GM12878 (cell line): ENCODE measurements around the gene THADA. TPM values are rescaled to one million over a fixed set of nuclear protein-coding genes. Genes with fewer than 3 reads are reported as not detected.
A peak's percentile ranks its signal among the peaks of the same experiment; 100 is the strongest.

Experiments used
- ATF7 ChIP-seq: fragments of 450-650 bp; IDR thresholded peaks from 2 replicates; pipeline ENCODE4 v1.6.1; 2016; ENCODE audit warnings: low read depth, mild to moderate bottlenecking
- CUX1 ChIP-seq: IDR thresholded peaks from 2 replicates; pipeline ENCODE4 v1.6.1; 2012; ENCODE audit warnings: improper control_type of control experiment, low read depth, low read length; ENCODE audit not compliant: insufficient replicate concordance
- GABPA ChIP-seq: IDR thresholded peaks from 2 replicates; pipeline ENCODE4 v1.6.1; 2014; ENCODE audit warnings: antibody characterized with exemption, low read depth, mild to moderate bottlenecking, inconsistent platforms
- HCFC1 ChIP-seq: fragments of 150-350 bp; IDR thresholded peaks from 2 replicates; pipeline ENCODE4 v1.6.1; 2014; ENCODE audit warnings: low read length
- IRF5 ChIP-seq: fragments of 450-650 bp; IDR thresholded peaks from 2 replicates; pipeline ENCODE4 v1.6.1; 2017; ENCODE audit warnings: borderline replicate concordance
- NR2C2 ChIP-seq: IDR thresholded peaks from 2 replicates; pipeline ENCODE4 v1.6.1; 2011; ENCODE audit warnings: borderline replicate concordance, low read depth; ENCODE audit not compliant: control insufficient read depth, insufficient read length
- POLR2AphosphoS2 ChIP-seq: IDR thresholded peaks from 2 replicates; pipeline ENCODE4 v1.6.1; 2011; ENCODE audit warnings: low read depth, mild to moderate bottlenecking, low read length, improper control_type of control experiment, moderate library complexity
- POLR2AphosphoS5 ChIP-seq: IDR thresholded peaks from 2 replicates; pipeline ENCODE4 v1.6.1; 2011; ENCODE audit warnings: mild to moderate bottlenecking, low read length, inconsistent platforms
- PRDM15 ChIP-seq: fragments of 450-650 bp; formaldehyde crosslinking; IDR thresholded peaks from 2 replicates; pipeline ENCODE4 v1.4.0; 2020; ENCODE audit warnings: mild to moderate bottlenecking, moderate library complexity
- SUPT20H ChIP-seq: IDR thresholded peaks from 2 replicates; pipeline ENCODE4 v1.6.1; 2011; ENCODE audit warnings: low read depth, mild to moderate bottlenecking, low read length, moderate library complexity, borderline replicate concordance; ENCODE audit not compliant: control insufficient read depth
- TCF3 ChIP-seq: IDR thresholded peaks from 2 replicates; pipeline ENCODE4 v1.6.1; 2012; ENCODE audit warnings: low read depth, mild to moderate bottlenecking, low read length, borderline replicate concordance; ENCODE audit not compliant: insufficient read depth
- ZBTB11 ChIP-seq: fragments of 450-650 bp; formaldehyde crosslinking; IDR thresholded peaks from 2 replicates; pipeline ENCODE4 v1.5.0; 2022; ENCODE audit warnings: mild to moderate bottlenecking, missing genetic modification characterization
- ZNF24 ChIP-seq: fragments of 450-650 bp; IDR thresholded peaks from 2 replicates; pipeline ENCODE4 v1.6.1; 2017; ENCODE audit warnings: antibody characterized with exemption, mild to moderate bottlenecking
- ZNF384 ChIP-seq: IDR thresholded peaks from 2 replicates; pipeline ENCODE4 v1.6.1; 2012; ENCODE audit warnings: low read depth, mild to moderate bottlenecking, low read length, improper control_type of control experiment, borderline replicate concordance
- polyA plus RNA-seq, 11 experiments: library from polyadenylated mRNA; depleted of rRNA in 4 of 11; unstranded in 6 of 11; stranded (reverse) in 5 of 11; fragments of >200 nt; fragmentation: Nextera tagmentation in 4 of 11; fragmentation: Illumina TruSeq in 1 of 11; extraction: Ambion mirVana in 4 of 11; extraction: Trizol in 1 of 11; gene quantifications; 1 replicate in 1 of 11; 2 replicates in 10 of 11; pipeline versions ENCODE4 v1.2.1 to v1.2.3, GENCODE V29; 2011 to 2016; ENCODE audit warnings: inconsistent platforms in 2 of 11, missing spikeins in 2 of 11, low read depth in 1 of 11
- total RNA-seq, 4 experiments: library from RNA; depleted of rRNA in 3 of 4; stranded (reverse); fragments of >200 nt in 3 of 4; fragmentation: Illumina TruSeq in 1 of 4; extraction: Trizol in 1 of 4; gene quantifications; 2 replicates each; pipeline versions ENCODE4 v1.2.1 to v1.2.3, GENCODE V29; 2013 to 2021

The THADA gene
- total and polyA plus RNA-seq, 10 of the 15 experiments (the other 5 are each of a cell fraction or from before 2014, with no cell fraction given): 14.6 to 33.2 (median 23.2) TPM

- TF ChIP-seq PRDM15 (CRISPR knock-in tag) (no peak), CUX1 (no peak), ZNF24 (no peak), IRF5 (0 out of 2 replicates have a peak, but pooled peaks have one; percentile 30), ATF7 (peak; percentile 19; the same call in 1 of the 2 replicates), ZBTB11 (CRISPR knock-in tag) (no peak), TCF3 (no peak), HCFC1 (no peak), GABPA (0 out of 2 replicates have a peak, but pooled peaks have one; percentile 5), SUPT20H (no peak), POLR2AphosphoS2 (no peak), NR2C2 (no peak), POLR2AphosphoS5 (no peak), ZNF384 (no peak)
Measured at GRCh38 chr2:43424262-43425207, 171.3 kb downstream of the THADA start (continued).
